Suprapubic skin (tissue), 4 donors: Measurements from ENCODE around the gene LHPP. TPM values are rescaled to one million over a fixed set of nuclear protein-coding genes. Genes with fewer than 3 reads are reported as not detected.

Experiments
- DNase-seq, 2 donors: peaks; one replicate each; pipeline ENCODE4 v3.0.0-alpha.2; 2019; ENCODE audit warnings: low spot score in 2 of 2
- H3K27ac ChIP-seq: fragments of 200-600 bp; sonication (generic); one replicate; pipeline ENCODE4 v1.5.1; 2019
- H3K27me3 ChIP-seq: fragments of 200-600 bp; sonication (generic); one replicate; pipeline ENCODE4 v1.5.1; 2019
- H3K36me3 ChIP-seq: fragments of 200-600 bp; sonication (generic); one replicate; pipeline ENCODE4 v1.5.1; 2019
- H3K4me1 ChIP-seq: fragments of 200-600 bp; sonication (generic); one replicate; pipeline ENCODE4 v1.5.1; 2019
- H3K4me3 ChIP-seq: fragments of 200-600 bp; sonication (generic); one replicate; pipeline ENCODE4 v1.5.1; 2019; ENCODE audit warnings: mild to moderate bottlenecking
- H3K9me3 ChIP-seq: fragments of 200-600 bp; sonication (generic); one replicate; pipeline ENCODE4 v1.5.1; 2019
- CTCF ChIP-seq, 2 donors: fragments of 200-600 bp in 1 of 2; fragments of 450-650 bp in 1 of 2; sonication (generic) in 1 of 2; IDR thresholded peaks; one replicate each; pipeline ENCODE4 v1.5.1; 2016 to 2019; ENCODE audit warnings: antibody characterized with exemption in 2 of 2, mild to moderate bottlenecking in 1 of 2, moderate library complexity in 1 of 2
- EP300 ChIP-seq: sonication (generic); formaldehyde crosslinking; IDR thresholded peaks from one replicate; pipeline ENCODE4 v1.6.1; 2017; ENCODE audit warnings: antibody characterized with exemption
- POLR2A ChIP-seq, 2 donors: fragments of 450-650 bp; IDR thresholded peaks; one replicate each; pipeline ENCODE4 v1.6.1; 2017; ENCODE audit warnings: antibody characterized with exemption in 2 of 2, mild to moderate bottlenecking in 2 of 2, moderate library complexity in 2 of 2
- POLR2AphosphoS5 ChIP-seq, 3 donors: sonication (generic); formaldehyde crosslinking; IDR thresholded peaks; one replicate each; pipeline ENCODE4 v1.6.1; 2017; ENCODE audit warnings: antibody characterized with exemption in 3 of 3
- WGBS: methylation state at CpG from one replicate; pipeline ENCODE4 v1.1.5; 2018; 5-methylcytosine and 5-hydroxymethylcytosine counted together
- total RNA-seq, 4 donors: library from RNA; depleted of rRNA; stranded (reverse); fragments of >200 nt; gene quantifications; one replicate each; pipeline ENCODE4 v1.1.0, GENCODE V29; 2016

LHPP gene
- total RNA-seq, 4 donors from 2014 or later, result 14.4 to 22.6 (median 15.3) TPM

DNA sequence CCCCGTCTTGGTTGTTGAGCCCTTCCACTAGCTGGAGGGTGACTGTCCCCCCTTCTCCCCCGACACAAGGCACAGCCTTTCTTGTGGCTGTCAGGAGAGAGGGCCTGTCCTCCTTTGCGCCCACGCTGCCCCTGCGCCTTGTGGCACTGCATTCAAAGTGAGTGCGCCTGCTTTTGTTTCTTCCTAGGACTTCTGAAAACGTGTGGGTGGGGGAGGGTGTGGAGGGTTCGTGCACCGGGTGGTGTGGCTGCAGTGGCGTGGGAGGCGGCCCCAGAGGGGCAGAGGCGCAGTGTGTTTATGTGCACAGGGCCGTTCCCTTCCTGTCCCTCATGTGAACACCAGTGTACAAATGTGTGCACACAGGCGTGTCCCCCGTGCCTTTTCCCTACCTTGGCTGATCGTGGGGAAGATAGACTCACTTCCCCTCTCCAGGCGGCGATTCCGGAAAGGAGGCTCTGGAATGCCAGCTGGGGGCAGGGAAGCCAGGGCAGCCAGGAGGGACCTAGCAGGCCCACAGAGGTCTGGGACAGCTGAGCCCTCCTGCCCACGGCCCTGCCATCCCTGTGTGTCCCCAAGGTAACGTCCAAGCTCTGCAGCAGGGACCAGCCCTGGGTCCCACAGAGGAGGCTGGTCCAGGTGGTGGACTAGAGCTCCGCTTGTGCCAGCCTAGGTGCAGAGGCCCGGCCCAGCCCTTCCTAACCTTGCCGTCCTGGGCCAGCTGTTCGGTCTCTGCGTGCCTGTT is 88.8 kb downstream of the LHPP start:
- WGBS, result 79% methylated on average over 10 of the region's 26 CpGs
- no peak overlapping the region for H3K27ac ChIP-seq
- H3K36me3 ChIP-seq, result no peaks in the 10 kb centered on the region
- no peaks in the 10 kb centered on the region for H3K9me3 ChIP-seq
- no peak overlapping the region for H3K4me3 ChIP-seq
- no peaks in the 10 kb centered on the region for H3K4me1 ChIP-seq
- TF ChIP-seq POLR2A (IDR thresholded peaks at IDR 0.05), result no peak
- no peak for TF ChIP-seq EP300
- no peak for TF ChIP-seq CTCF (IDR thresholded peaks at IDR 0.05)
- no peak for TF ChIP-seq POLR2AphosphoS5 (IDR thresholded peaks at IDR 0.05)
- no peak for DNase-seq
- H3K27me3 ChIP-seq, result no peaks in the 10 kb centered on the region

GRCh38 chr10:124551097-124551496 is 89.5 kb downstream of the LHPP start:
- Histone ChIP-seq H3K4me1 (no peaks in the 10 kb centered on the region), H3K4me3 (no peak overlapping the region), H3K27ac (no peak overlapping the region), H3K9me3 (no peaks in the 10 kb centered on the region), H3K27me3 (no peaks in the 10 kb centered on the region), H3K36me3 (no peaks in the 10 kb centered on the region)
- DNase-seq, result no peak
- TF ChIP-seq POLR2A (IDR thresholded peaks at IDR 0.05) (no peak), CTCF (IDR thresholded peaks at IDR 0.05) (no peak), EP300 (no peak), POLR2AphosphoS5 (IDR thresholded peaks at IDR 0.05) (no peak)
- WGBS, result 100% methylated on average over 1 of the region's 9 CpGs

GRCh38 chr10:124551755-124552154 is 90.1 kb downstream of the LHPP start:
- H3K36me3 ChIP-seq, result no peaks in the 10 kb centered on the region
- no peaks in the 10 kb centered on the region for H3K9me3 ChIP-seq
- H3K4me3 ChIP-seq, result no peak overlapping the region
- no peak for TF ChIP-seq CTCF (IDR thresholded peaks at IDR 0.05)
- no peak for TF ChIP-seq POLR2AphosphoS5 (IDR thresholded peaks at IDR 0.05)
- TF ChIP-seq POLR2A (IDR thresholded peaks at IDR 0.05), result no peak
- TF ChIP-seq EP300, result no peak
- no peaks in the 10 kb centered on the region for H3K4me1 ChIP-seq
- H3K27ac ChIP-seq, result no peak overlapping the region
- DNase-seq, result no peak
- WGBS, result 95% methylated on average over 4 of the region's 11 CpGs
- H3K27me3 ChIP-seq, result no peaks in the 10 kb centered on the region

- H3K9me3 ChIP-seq, result no peaks in the 10 kb centered on the region
- H3K27ac ChIP-seq, result no peak overlapping the region
- no peak overlapping the region for H3K4me3 ChIP-seq
- H3K27me3 ChIP-seq, result no peaks in the 10 kb centered on the region
- H3K4me1 ChIP-seq, result no peaks in the 10 kb centered on the region
- TF ChIP-seq EP300 (no peak), POLR2AphosphoS5 (IDR thresholded peaks at IDR 0.05) (no peak), POLR2A (IDR thresholded peaks at IDR 0.05) (no peak), CTCF (IDR thresholded peaks at IDR 0.05) (no peak)
- 94% methylated on average over 14 of the region's 14 CpGs for WGBS
- DNase-seq, result no peak
- no peaks in the 10 kb centered on the region for H3K36me3 ChIP-seq
Observed at GRCh38 chr10:124552691-124553276, 91.2 kb downstream of the LHPP start.

- no peak overlapping the region for H3K27ac ChIP-seq
- no peaks in the 10 kb centered on the region for H3K27me3 ChIP-seq
- H3K4me3 ChIP-seq, result no peak overlapping the region
- H3K36me3 ChIP-seq, result no peaks in the 10 kb centered on the region
- no peak for DNase-seq
- WGBS, result 87% methylated on average over 10 of the region's 10 CpGs
- H3K9me3 ChIP-seq, result no peaks in the 10 kb centered on the region
- peaks cover 8% of the 10 kb centered on the region for H3K4me1 ChIP-seq
- TF ChIP-seq CTCF (IDR thresholded peaks at IDR 0.05) (no peak), EP300 (no peak), POLR2AphosphoS5 (IDR thresholded peaks at IDR 0.05) (no peak), POLR2A (IDR thresholded peaks at IDR 0.05) (no peak)
Observed at GRCh38 chr10:124554085-124554858, 92.6 kb downstream of the LHPP start.
